ENCODE data around the gene NKG7.
"Not testable (repeated sequence)": the region's sequence is repeated elsewhere in the genome, so short reads cannot be mapped to it uniquely, and the experiment has no call there.

The NKG7 gene, protein sequence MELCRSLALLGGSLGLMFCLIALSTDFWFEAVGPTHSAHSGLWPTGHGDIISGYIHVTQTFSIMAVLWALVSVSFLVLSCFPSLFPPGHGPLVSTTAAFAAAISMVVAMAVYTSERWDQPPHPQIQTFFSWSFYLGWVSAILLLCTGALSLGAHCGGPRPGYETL

DNA sequence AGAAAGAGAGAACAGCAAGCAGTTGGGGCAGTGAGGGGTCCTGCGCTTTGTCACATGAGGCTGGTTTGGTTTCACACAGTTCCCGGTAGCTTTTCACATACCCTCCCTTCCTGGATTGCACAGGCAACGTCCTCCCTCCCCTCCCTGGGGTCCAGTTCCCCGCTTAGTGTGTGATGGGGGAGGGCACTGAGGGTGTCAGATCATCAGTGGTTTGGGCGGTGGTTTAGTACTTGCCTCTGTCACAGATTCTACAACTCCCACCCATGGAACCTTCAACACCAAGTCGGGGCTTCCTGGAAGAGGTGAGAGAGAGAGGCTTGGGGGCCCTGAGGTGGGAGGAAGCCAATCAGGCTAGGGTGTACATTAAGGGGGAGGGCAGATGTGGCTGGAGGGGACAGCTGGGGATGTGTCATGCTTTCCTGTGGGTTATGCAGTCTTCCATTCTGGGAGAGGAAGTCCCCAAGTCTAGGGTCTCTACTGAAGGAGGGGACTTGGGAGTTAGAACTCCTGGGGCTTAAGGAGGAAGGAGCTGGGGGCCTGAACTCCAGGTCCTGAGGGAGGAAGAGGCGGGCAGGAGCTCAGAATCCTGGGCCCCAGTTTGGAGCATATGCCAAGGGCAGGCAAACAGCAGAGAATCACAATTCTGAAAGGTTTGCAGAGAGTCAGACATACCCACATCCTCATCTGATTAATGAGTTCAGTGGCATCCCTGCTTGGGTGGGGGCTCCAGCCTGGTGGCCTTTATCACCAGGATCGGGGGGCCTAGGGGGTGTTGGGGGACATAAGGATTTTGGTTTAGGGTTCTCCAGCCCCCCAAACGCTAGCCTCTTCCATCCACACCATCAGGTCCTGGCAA is at the start of gene NKG7:
TSS of gene NKG7 (minus strand) at position 6 of the 856 bp plus-strand sequence. CDS start 119 bp downstream, outside the sequence.
- peaks cover 37% of the 10 kb centered on the region for H3K36me3 Mint-ChIP-seq (ENCODE audit: low read depth)
- H3K4me1 Mint-ChIP-seq (ENCODE audit: low read depth): peaks cover 77% of the 10 kb centered on the region
- peak within 1 kb of the TSS; percentile 97 for H3K4me3 Mint-ChIP-seq
- peaks cover 2% of the 10 kb centered on the region for H3K9me3 Mint-ChIP-seq
- H3K27me3 Mint-ChIP-seq: no peaks in the 10 kb centered on the region
- peak; percentile 81 for DNase-seq
- peak within 1 kb of the TSS; percentile 98 for H3K27ac Mint-ChIP-seq

DNA sequence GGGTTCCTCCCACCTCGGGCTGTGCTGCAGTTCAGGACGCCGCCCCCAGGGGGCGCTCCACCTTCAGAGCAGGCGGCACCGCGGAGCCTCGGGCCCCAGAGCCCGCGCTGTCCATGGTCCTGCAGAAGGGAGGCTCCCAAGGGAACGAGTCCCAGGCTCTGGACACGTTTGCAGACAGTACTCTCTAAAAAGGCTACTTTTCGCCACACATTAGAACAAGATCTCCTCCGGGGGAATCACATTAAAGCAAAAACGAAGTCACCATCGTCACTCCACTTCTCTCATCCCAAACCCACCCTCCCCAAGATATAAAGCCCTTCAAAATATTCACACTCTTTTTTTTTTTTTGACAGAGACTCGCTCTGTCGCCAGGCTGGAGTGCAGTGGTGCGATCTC is 49.6 kb upstream of the NKG7 start:
- H3K9me3 Mint-ChIP-seq: no peaks in the 10 kb centered on the region
- DNase-seq: peak; percentile 94
- no peak overlapping the region for H3K4me3 Mint-ChIP-seq
- H3K36me3 Mint-ChIP-seq (ENCODE audit: low read depth): no peaks in the 10 kb centered on the region
- no peak overlapping the region for H3K27ac Mint-ChIP-seq
- peaks cover 30% of the 10 kb centered on the region for H3K4me1 Mint-ChIP-seq (ENCODE audit: low read depth)
- H3K27me3 Mint-ChIP-seq: peaks cover 24% of the 10 kb centered on the region

DNA sequence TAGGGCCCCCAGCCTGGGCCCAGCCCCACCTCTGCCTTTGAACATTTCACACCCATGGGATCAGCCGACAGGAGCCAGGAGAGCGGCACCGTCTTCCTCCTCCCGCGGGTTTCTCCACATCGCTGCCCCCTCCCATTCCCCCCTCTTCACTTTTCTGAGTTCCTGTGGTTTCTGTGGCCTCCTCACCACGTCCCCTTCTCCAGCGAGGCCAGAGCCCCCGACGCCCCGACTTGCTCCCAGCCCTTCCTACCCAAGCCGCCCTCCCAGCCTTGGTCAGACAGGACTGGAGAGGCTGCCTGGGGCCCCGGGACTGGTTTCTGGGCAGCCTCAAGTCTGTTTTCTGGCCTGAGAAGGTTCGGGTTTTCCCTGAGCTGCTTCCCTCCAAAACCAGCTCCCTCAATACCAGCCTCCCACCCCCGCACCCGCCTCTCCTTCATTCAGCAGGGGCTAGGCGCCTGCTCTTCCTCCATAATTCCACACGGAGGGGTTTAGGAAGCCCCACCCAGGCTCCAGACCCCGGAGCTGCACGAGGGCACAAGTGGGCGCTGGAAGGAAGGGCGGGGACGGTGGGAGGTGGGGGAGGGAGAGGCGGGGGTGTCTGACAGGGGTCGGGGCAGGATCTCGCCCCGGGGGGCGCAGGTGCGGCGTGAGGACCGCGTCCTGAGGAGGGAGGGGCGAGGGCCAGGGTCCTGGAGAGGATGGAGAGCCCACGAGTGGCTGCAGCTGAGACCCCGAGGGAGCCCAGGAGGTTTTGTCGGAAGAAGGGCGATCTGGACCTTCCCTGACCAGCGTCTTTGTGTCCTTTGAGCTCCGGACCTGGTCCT is 49.0 kb upstream of the NKG7 start:
- Mint-ChIP-seq H3K27me3 (peaks cover 24% of the 10 kb centered on the region), H3K36me3 (ENCODE audit: low read depth) (no peaks in the 10 kb centered on the region), H3K4me1 (ENCODE audit: low read depth) (peaks cover 35% of the 10 kb centered on the region), H3K4me3 (no peak overlapping the region), H3K27ac (no peak overlapping the region), H3K9me3 (no peaks in the 10 kb centered on the region)
- DNase-seq: no peak

- not testable (repeated sequence) for H3K4me3 Mint-ChIP-seq; DNase-seq; H3K27ac Mint-ChIP-seq; H3K9me3 Mint-ChIP-seq; H3K36me3 Mint-ChIP-seq (ENCODE audit: low read depth)
- peaks cover 35% of the 10 kb centered on the region for H3K4me1 Mint-ChIP-seq (ENCODE audit: low read depth)
- H3K27me3 Mint-ChIP-seq: peaks cover 24% of the 10 kb centered on the region
Measured at GRCh38 chr19:51420511-51420910, 48.1 kb upstream of the NKG7 start.

DNA sequence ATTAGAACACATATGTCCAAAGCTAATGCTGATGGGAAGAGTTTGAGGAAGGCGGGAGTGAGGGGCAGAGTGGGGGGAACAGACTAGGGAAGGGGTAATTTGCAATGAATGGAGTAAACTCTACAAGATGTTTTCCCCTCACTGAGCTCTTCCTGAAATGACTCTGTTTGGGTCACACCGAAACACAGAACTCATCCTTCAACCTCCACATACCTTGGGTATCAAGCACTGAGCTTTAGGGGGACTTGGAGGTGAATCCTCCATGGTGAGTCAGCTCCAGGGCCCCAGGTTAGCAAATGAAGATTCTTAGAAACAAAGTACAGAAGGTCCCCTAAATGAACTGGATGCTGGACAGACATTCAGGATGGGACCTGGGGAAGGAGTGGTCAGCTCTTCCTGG is 46.3 kb upstream of the NKG7 start:
- H3K36me3 Mint-ChIP-seq (ENCODE audit: low read depth): no peaks in the 10 kb centered on the region
- no peaks in the 10 kb centered on the region for H3K9me3 Mint-ChIP-seq
- no peak for DNase-seq
- H3K4me1 Mint-ChIP-seq (ENCODE audit: low read depth): peaks cover 32% of the 10 kb centered on the region
- peaks cover 24% of the 10 kb centered on the region for H3K27me3 Mint-ChIP-seq
- no peak overlapping the region for H3K27ac Mint-ChIP-seq
- no peak overlapping the region for H3K4me3 Mint-ChIP-seq

DNA sequence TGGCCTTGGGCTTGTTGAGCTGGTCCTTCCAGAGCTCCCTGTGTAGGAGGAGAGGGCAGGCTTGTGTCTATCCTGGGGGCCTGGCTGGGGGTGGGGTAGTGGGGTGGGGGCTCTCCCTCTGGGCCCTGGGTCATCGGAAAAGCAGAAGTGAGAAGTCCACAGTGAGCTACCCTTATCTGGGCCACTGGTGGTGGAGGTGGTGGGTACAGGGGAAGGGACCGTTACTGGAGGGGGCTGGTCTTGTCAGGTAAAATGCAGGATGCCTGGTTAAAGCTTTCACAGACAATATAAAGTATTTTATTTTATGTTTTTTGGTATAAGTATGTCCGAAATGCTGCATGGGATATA is 45.3 kb upstream of the NKG7 start:
- no peak for DNase-seq
- peaks cover 32% of the 10 kb centered on the region for H3K4me1 Mint-ChIP-seq (ENCODE audit: low read depth)
- H3K27me3 Mint-ChIP-seq: peaks cover 24% of the 10 kb centered on the region
- no peaks in the 10 kb centered on the region for H3K9me3 Mint-ChIP-seq
- no peaks in the 10 kb centered on the region for H3K36me3 Mint-ChIP-seq (ENCODE audit: low read depth)
- H3K4me3 Mint-ChIP-seq: no peak overlapping the region
- no peak overlapping the region for H3K27ac Mint-ChIP-seq

- Mint-ChIP-seq H3K9me3 (no peaks in the 10 kb centered on the region), H3K4me3 (peak within 1 kb of the TSS; percentile 32), H3K27ac (peak within 1 kb of the TSS; percentile 17), H3K36me3 (ENCODE audit: low read depth) (no peaks in the 10 kb centered on the region), H3K4me1 (ENCODE audit: low read depth) (peaks cover 32% of the 10 kb centered on the region), H3K27me3 (peaks cover 24% of the 10 kb centered on the region)
- DNase-seq: peak; percentile 55
Measured at GRCh38 chr19:51417107-51417809, 44.8 kb upstream of the NKG7 start, which contains the start of gene SIGLEC10. Gene SIGLEC10 (minus strand): TSS chr19:51417642. CDS start chr19:51417581, 61 bp downstream.

DNA sequence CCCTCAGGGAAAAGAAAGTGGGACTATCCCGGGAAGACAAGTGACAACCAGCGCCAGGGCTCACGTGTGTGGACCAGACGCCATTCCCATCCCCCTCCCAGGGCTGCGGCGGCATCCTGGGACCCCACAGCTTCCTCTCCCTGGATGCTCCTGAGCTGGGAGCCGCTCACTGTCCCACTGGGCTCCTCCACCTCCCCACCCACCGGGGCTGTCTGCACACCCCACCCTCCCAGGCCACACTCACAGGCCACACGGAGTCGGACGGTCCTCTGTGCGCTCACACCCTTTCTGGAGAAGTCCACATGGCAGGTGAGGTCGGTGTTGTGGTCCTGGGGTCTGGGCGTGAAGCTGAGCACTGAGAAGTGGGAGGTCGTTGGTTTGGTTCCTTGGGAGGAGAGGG is 44.0 kb upstream of the NKG7 start:
- Mint-ChIP-seq H3K27me3 (peaks cover 19% of the 10 kb centered on the region), H3K4me1 (ENCODE audit: low read depth) (peaks cover 26% of the 10 kb centered on the region)
- not testable (repeated sequence) for DNase-seq; H3K27ac Mint-ChIP-seq; H3K9me3 Mint-ChIP-seq; H3K4me3 Mint-ChIP-seq; H3K36me3 Mint-ChIP-seq (ENCODE audit: low read depth)

- Mint-ChIP-seq H3K4me3 (no peak overlapping the region), H3K27ac (no peak overlapping the region), H3K9me3 (no peaks in the 10 kb centered on the region), H3K4me1 (ENCODE audit: low read depth) (peaks cover 20% of the 10 kb centered on the region), H3K27me3 (peaks cover 16% of the 10 kb centered on the region), H3K36me3 (ENCODE audit: low read depth) (no peaks in the 10 kb centered on the region)
- no peak for DNase-seq
Measured at GRCh38 chr19:51415187-51415586, 42.7 kb upstream of the NKG7 start.

GRCh38 chr19:51410950-51411748 is 38.7 kb upstream of the NKG7 start:
- Mint-ChIP-seq H3K9me3 (no peaks in the 10 kb centered on the region), H3K4me3 (no peak overlapping the region), H3K4me1 (ENCODE audit: low read depth) (peaks cover 8% of the 10 kb centered on the region), H3K27me3 (peaks cover 11% of the 10 kb centered on the region), H3K27ac (no peak overlapping the region), H3K36me3 (ENCODE audit: low read depth) (no peaks in the 10 kb centered on the region)
- no peak for DNase-seq

DNA sequence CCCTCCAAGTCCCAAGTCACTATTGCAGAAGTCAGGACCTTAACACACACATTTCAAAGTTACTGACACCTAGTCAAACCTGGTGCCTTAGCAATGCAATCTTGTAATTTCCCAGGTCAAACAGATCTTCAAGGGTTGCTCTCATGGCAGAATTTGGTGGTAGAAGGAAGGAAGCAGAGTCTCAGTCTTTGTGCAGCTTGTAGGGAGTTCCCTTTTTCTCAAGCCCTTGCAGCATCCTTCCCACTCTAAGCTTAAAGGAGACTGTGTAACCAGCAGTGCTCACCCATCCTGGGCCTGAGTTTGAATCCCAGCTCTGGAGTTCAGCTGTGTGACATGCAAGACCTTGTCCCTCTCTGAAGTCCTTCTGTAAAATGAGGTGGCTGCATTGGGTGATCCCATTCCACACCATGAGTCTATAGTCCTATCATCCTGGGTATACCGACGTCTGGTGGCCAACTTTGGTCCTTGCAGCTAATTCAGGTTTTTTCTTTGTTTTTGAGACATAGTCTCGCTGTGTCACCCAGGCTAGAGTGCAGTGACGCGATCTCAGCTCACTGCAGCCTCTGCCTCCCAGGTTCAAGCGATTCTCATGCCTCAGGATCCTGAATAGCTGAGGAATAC is 35.2 kb upstream of the NKG7 start:
- DNase-seq: peak; percentile 44
- H3K9me3 Mint-ChIP-seq: peaks cover 5% of the 10 kb centered on the region
- no peak overlapping the region for H3K4me3 Mint-ChIP-seq
- peaks cover 8% of the 10 kb centered on the region for H3K4me1 Mint-ChIP-seq (ENCODE audit: low read depth)
- peaks cover 8% of the 10 kb centered on the region for H3K36me3 Mint-ChIP-seq (ENCODE audit: low read depth)
- H3K27ac Mint-ChIP-seq: no peak overlapping the region
- peaks cover 11% of the 10 kb centered on the region for H3K27me3 Mint-ChIP-seq

DNA sequence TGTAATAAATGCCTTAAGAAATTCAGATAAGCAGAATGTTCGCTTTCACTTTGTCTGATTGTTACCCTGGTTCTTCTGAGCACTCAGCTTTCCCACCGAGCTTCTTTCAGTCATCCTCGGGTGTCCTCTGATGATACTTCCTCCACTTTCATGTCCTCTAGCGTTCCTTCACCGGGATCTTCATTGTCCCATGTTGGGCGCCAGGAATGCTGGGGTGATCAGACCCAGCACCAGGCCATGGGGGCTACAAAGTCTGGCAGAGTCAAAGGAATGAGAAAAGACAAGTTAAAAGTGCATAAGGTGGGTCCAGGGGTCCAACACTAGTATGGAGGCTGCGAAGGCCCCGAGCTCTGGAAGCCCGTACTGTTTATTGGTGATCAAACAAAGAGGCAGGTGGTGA is 29.7 kb upstream of the NKG7 start:
- Mint-ChIP-seq H3K27ac (no peak overlapping the region), H3K4me1 (ENCODE audit: low read depth) (peaks cover 15% of the 10 kb centered on the region), H3K4me3 (no peak overlapping the region), H3K36me3 (ENCODE audit: low read depth) (peaks cover 16% of the 10 kb centered on the region), H3K27me3 (peaks cover 4% of the 10 kb centered on the region), H3K9me3 (peaks cover 14% of the 10 kb centered on the region)
- DNase-seq: no peak

DNA sequence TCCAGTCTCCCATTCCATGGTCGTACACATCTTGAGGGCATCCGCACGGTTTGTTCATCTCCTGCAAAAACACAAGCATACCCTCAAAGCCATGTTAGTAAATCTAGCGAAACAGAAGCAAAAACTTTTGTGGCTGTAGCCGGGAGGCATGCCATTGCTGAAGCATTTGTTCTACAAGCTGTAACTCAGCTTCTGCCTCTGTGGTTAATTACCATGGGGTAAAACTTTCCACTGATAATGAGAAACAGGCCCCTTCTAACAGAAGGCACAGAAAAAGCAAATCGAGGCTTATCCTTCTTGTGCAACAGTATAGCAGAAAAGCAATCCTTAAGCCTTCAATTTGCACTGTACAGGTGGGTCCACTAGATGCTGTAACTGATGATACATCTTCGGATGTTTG is 27.5 kb upstream of the NKG7 start:
- Mint-ChIP-seq H3K36me3 (ENCODE audit: low read depth) (peaks cover 20% of the 10 kb centered on the region), H3K4me1 (ENCODE audit: low read depth) (peaks cover 34% of the 10 kb centered on the region), H3K9me3 (peaks cover 14% of the 10 kb centered on the region)
- not testable (repeated sequence) for H3K4me3 Mint-ChIP-seq, H3K27me3 Mint-ChIP-seq, DNase-seq, H3K27ac Mint-ChIP-seq

Measured in activated T-cell treated with anti-CD3 and anti-CD28 coated beads, Interleukin-2, amount 50 U/mL, for 24 hours (primary cell).